Measurements from ENCODE around the gene TUBAL3.

TUBAL3 gene

DNA sequence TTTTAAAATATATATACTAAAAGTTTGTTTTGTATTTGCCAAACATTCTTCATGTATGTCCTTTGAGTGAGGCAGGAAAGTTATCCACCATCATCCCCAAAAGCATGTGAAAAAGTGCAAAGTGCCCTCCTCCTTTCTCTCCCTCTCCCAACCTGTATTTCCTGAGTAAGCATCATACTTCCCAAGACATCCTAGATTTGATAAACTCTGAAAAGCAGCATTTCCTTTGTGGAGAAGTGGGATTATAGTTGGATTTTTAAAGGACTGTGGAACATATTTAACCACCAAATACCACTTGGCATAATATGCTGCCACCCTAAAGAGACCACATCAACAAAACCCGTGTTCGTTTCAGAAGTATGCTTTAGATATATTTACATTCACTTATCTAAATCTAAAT is 44.6 kb upstream of the TUBAL3 start:
- Histone ChIP-seq H3K9me3 (ENCODE audit: control insufficient read depth, low read length) (no peaks in the 10 kb centered on the region), H2AFZ (no peak overlapping the region), H3K27ac (no peak overlapping the region), H3K4me1 (no peaks in the 10 kb centered on the region), H3K27me3 (ENCODE audit: control insufficient read depth, insufficient read depth, low read length) (no peaks in the 10 kb centered on the region), H3K79me2 (no peaks in the 10 kb centered on the region), H3K9ac (no peak overlapping the region), H3K4me2 (ENCODE audit: low read length) (no peak overlapping the region), H3K4me3 (ENCODE audit: low read depth, low read length) (no peak overlapping the region), H3K36me3 (ENCODE audit: control insufficient read depth, insufficient read depth, low read length) (no peaks in the 10 kb centered on the region)
- TF ChIP-seq, protein P1, sequence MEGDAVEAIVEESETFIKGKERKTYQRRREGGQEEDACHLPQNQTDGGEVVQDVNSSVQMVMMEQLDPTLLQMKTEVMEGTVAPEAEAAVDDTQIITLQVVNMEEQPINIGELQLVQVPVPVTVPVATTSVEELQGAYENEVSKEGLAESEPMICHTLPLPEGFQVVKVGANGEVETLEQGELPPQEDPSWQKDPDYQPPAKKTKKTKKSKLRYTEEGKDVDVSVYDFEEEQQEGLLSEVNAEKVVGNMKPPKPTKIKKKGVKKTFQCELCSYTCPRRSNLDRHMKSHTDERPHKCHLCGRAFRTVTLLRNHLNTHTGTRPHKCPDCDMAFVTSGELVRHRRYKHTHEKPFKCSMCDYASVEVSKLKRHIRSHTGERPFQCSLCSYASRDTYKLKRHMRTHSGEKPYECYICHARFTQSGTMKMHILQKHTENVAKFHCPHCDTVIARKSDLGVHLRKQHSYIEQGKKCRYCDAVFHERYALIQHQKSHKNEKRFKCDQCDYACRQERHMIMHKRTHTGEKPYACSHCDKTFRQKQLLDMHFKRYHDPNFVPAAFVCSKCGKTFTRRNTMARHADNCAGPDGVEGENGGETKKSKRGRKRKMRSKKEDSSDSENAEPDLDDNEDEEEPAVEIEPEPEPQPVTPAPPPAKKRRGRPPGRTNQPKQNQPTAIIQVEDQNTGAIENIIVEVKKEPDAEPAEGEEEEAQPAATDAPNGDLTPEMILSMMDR (IDR thresholded peaks at IDR 0.05): no peak

DNA sequence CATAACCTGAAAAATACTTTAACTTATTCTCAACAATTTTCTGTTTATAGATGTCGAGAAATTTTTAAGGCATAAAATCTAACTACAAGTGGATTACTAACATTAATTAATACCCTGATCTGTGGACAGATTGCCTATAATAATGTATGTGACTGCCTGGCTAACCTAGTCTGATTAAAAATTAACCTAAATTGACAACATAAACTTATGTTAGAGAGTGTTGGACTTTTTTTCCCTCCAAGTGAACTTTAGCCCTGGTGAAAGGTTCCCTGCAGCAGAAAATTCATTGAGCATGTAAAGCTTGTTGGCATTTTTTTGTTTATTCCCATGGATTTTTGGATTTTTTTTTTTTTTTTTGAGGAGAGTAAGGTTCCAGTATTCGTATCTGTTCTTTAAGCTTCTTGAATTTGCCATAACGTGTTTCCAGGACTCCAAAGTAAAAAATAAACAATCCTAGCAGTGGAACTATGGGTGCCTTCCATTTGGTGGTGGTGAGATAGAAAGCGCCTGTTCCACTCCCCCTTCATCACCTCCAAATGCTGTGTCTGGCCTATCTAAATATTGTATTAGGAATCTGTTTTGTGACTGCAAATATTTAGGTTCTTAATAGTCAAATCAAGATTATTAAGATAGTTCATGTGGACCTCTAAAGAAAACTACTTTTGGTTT is 43.8 kb upstream of the TUBAL3 start:
- H3K4me1 ChIP-seq: no peaks in the 10 kb centered on the region
- H3K4me2 ChIP-seq (ENCODE audit: low read length): no peak overlapping the region
- no peaks in the 10 kb centered on the region for H3K79me2 ChIP-seq
- H3K9ac ChIP-seq: no peak overlapping the region
- no peaks in the 10 kb centered on the region for H3K27me3 ChIP-seq (ENCODE audit: control insufficient read depth, insufficient read depth, low read length)
- H3K9me3 ChIP-seq (ENCODE audit: control insufficient read depth, low read length): no peaks in the 10 kb centered on the region
- H3K36me3 ChIP-seq (ENCODE audit: control insufficient read depth, insufficient read depth, low read length): no peaks in the 10 kb centered on the region
- no peak overlapping the region for H2AFZ ChIP-seq
- TF ChIP-seq, protein P1 (IDR thresholded peaks at IDR 0.05): no peak
- no peak overlapping the region for H3K27ac ChIP-seq
- H3K4me3 ChIP-seq (ENCODE audit: low read depth, low read length): no peak overlapping the region

DNA sequence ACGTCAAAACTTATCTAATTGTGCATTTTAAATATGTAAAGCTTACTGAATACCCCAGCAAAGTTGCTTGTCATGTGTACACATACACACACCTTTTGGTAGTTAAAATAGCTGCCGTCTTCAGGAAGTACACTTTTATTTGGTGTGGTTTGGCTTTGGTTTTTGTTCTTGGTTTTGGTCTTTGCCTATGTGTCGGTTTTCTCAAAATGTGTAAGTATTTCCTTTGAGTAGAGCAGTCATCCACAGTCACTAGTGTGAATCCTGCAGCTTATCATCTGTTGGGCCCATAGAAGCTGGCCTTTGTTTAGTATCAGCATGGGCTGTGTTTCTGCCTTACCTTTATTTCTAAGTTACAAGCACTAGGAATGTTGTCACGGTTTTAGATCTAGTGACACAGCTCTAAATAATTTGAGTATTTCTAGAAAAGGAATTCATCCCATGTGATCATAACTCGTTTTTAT is 43.0 kb upstream of the TUBAL3 start:
- no peaks in the 10 kb centered on the region for H3K79me2 ChIP-seq
- TF ChIP-seq, protein P1 (IDR thresholded peaks at IDR 0.05): no peak
- no peaks in the 10 kb centered on the region for H3K4me1 ChIP-seq
- H2AFZ ChIP-seq: no peak overlapping the region
- H3K4me3 ChIP-seq (ENCODE audit: low read depth, low read length): no peak overlapping the region
- H3K9me3 ChIP-seq (ENCODE audit: control insufficient read depth, low read length): no peaks in the 10 kb centered on the region
- H3K27me3 ChIP-seq (ENCODE audit: control insufficient read depth, insufficient read depth, low read length): no peaks in the 10 kb centered on the region
- no peak overlapping the region for H3K4me2 ChIP-seq (ENCODE audit: low read length)
- H3K27ac ChIP-seq: no peak overlapping the region
- H3K36me3 ChIP-seq (ENCODE audit: control insufficient read depth, insufficient read depth, low read length): no peaks in the 10 kb centered on the region
- no peak overlapping the region for H3K9ac ChIP-seq

DNA sequence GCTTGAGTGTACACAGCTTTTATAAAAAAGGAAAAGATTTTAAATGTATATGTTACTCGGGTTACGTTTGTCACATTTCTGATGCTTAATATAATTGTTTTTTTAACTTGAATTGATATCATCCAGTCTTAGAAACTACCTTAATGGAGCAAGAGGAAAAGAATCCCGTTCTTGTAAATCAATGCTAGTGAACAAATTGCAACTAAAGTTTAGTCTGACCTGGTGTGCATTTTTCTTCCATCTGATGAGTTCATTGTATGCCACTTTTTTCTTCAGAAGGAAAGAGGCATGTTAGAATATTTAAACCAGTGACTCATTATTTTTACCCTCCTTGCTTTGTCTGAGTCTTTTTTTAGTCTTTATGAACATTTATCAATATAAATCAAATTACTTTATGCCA is 42.4 kb upstream of the TUBAL3 start:
- Histone ChIP-seq H3K9ac (no peak overlapping the region), H2AFZ (no peak overlapping the region), H3K36me3 (ENCODE audit: control insufficient read depth, insufficient read depth, low read length) (no peaks in the 10 kb centered on the region), H3K79me2 (no peaks in the 10 kb centered on the region), H3K9me3 (ENCODE audit: control insufficient read depth, low read length) (no peaks in the 10 kb centered on the region), H3K4me2 (ENCODE audit: low read length) (no peak overlapping the region), H3K27me3 (ENCODE audit: control insufficient read depth, insufficient read depth, low read length) (no peaks in the 10 kb centered on the region), H3K4me3 (ENCODE audit: low read depth, low read length) (peak overlapping the region; percentile 23), H3K27ac (no peak overlapping the region), H3K4me1 (no peaks in the 10 kb centered on the region)
- TF ChIP-seq, protein P1 (IDR thresholded peaks at IDR 0.05): no peak

DNA sequence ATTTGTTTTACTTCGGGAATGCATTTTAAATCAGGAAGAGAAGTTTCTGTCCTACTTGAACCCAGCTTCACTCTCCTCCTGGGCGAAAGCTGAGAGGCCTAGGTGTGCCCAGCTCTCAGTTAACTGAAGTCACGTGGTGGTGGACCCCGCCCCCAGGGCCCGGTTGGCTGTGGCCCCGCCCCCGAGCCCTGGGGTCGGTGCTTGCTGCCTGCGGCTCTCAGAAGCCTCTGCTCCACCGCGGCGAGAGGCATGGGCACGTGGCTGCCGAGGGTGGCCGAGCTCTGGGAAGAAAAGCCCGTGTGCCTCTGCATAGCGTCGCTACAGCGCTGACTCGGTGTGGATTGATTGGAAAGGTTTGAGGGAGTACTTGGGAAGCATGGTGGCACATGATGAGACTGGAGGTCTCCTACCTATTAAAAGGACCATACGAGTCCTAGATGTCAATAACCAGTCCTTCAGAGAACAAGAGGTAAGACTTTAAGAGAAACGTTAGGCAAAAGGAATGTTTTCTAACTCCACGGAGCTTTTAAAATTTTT is 41.8 kb upstream of the TUBAL3 start:
- Histone ChIP-seq H3K79me2 (no peaks in the 10 kb centered on the region), H3K4me1 (no peaks in the 10 kb centered on the region), H3K4me3 (ENCODE audit: low read depth, low read length) (peak overlapping the region; percentile 23), H3K9ac (no peak overlapping the region), H3K27me3 (ENCODE audit: control insufficient read depth, insufficient read depth, low read length) (no peaks in the 10 kb centered on the region), H3K27ac (no peak overlapping the region), H3K9me3 (ENCODE audit: control insufficient read depth, low read length) (no peaks in the 10 kb centered on the region), H3K4me2 (ENCODE audit: low read length) (no peak overlapping the region), H2AFZ (peak overlapping the region; percentile 36), H3K36me3 (ENCODE audit: control insufficient read depth, insufficient read depth, low read length) (no peaks in the 10 kb centered on the region)
- TF ChIP-seq, protein P1 (IDR thresholded peaks at IDR 0.05): no peak
